ACHN (cell line): Measurements from ENCODE around the gene ARHGAP32.
"Not testable (repeated sequence)": the region's sequence is repeated elsewhere in the genome, so short reads cannot be mapped to it uniquely, and the experiment has no call there.

Experiments
- DNase-seq: peaks from one replicate; pipeline ENCODE4 v3.0.0-alpha.2; 2015
- in situ Hi-C: cut with HindIII; loops from 2 replicates; pipeline ENCODE4 v1.10.0; 2017; ENCODE audit warnings: low sequenced_read_pairs, low pct_ligation_motif_present, low pct_unique_long_range_greater_than_20kb

Gene ARHGAP32

GRCh38 chr11:128929468-128929867 lies 262.7 kb downstream of the ARHGAP32 start:
- in situ Hi-C loops, result no loop called here
- DNase-seq, result no peak

DNA sequence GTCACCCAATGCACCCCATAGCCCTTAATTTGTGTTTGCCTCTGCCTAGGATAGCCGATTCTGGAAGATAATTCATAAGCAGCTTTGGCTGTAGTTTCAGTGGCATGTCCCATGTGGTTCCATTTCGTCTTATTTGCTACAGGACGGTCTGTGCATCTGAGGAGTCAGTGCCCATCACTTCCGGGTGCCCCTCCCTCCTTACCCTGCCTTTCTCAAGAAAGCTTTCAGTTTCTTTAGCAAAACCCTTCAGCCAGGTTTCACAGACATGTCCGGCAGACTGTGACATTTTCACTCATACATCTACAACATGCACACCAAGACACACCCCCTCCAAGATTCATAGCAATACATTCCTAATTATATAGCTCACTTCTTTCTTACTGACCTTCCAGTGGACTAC lies 263.7 kb downstream of the ARHGAP32 start:
- in situ Hi-C loops, result no loop called here
- DNase-seq, result no peak

GRCh38 chr11:128927683-128928336 lies 264.3 kb downstream of the ARHGAP32 start:
- in situ Hi-C loops, result no loop called here
- DNase-seq, result no peak

DNA sequence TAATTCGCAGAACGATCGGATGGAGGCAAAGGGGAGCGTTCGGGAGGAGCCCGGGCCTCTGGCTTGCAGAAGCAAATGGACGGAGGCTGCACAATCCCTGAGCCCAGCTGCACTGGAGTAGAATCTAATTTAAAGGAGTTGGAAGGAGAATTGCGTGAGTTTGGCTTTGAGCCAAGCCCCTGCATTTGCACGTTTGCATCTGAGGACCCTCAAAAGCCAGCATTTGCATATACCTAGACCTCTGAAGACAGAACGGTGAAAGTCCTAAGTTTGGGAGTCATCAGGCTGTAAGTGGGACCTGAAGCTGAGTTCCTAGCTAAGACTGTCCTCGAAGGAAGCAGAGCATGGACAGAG lies 265.0 kb downstream of the ARHGAP32 start:
- in situ Hi-C loops, result no loop called here
- no peak for DNase-seq

DNA sequence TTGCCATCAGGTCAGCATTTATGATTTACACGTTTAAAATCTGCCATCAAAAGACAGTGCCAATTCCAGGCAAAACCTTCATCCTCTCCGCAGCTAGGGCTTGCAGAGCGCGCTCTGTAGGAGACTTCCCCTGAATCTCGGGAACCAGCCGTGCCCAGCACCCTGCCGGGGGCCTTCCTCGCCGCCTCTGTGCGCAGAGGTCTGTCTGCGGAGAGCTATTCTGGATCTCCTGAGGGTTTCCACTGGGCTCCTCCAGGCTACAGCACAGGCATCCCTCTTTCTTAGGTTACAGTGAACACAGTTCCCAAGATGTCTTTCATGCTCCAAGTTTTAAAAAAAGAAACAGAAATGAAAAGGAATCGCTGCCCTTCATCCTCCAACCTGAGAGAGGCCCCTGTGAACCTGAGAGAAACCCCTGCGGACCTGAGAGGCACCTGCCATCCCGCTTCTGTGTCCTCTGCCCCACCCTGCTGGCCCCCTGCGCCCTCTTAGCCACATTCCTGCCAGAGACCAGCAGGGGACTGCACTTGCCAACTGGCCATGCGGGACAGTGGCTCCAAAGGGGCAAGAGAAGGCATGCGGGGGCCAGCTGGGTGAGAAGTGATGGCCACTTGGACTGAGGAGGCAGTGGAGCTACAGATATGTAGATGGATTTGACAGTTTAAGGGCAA lies 265.6 kb downstream of the ARHGAP32 start:
- DNase-seq, result no peak
- in situ Hi-C loops, result no loop called here

GRCh38 chr11:128926000-128926399 lies 266.1 kb downstream of the ARHGAP32 start:
- in situ Hi-C loops, result no loop called here
- DNase-seq, result no peak

GRCh38 chr11:128925250-128925600 lies 266.9 kb downstream of the ARHGAP32 start:
- in situ Hi-C loops, result no loop called here
- no peak for DNase-seq

DNA sequence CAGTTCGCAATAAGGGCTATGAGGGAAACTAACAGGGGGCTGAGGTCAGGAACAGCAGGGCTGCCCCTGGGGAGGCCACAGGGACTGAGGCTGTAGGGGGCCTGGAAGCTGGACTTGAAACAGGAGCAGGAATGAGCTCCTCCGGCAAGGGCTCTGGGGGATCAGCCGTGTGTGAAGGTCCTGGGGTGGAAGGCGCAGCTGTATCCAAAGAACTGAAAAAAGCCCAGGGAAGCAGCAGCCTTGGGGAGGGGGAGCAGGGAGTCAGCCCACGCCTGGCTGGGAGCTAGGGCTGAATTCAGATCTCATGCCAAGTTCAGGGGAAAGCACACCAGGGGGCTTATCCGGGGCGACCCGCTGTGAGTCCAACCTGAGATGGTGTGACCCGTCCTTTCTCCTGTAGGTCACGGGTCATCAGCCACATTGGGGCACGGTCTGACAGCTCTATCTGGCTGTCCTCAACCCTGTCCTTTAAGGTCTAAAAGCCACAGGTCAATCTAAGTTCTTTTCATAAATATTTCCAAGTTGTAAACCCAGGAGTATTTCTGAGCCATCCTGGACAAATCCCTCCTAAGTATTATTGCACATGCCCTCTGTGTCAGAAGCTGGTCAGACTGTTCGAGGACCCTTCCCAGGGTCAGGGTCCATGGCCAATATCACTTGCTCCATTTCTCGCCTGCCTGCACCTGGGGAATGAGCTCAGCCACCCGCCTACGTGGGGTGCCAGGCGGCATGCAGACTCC lies 267.4 kb downstream of the ARHGAP32 start:
- in situ Hi-C loops, result no loop called here
- no peak for DNase-seq

DNA sequence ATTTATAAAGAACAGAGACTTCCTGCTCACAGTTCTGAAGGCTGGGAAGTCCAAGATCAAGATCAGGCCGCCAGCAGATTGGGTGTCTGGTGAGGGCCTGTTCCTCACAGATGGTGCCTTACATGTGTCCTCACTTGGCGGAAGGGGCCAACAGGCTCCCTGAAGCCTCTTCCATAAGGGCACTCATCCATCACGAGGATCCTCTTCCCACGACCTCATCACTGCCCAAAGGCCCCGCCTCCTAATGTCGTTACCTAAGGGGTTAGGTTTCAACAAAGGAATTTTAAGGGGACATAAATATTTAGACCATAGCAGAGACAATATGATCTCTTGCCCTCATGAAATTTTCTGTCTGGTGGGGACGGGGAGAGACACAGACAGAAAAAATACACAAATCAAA lies 268.0 kb downstream of the ARHGAP32 start:
- in situ Hi-C loops, result no loop called here
- no peak for DNase-seq

- in situ Hi-C loops, result no loop called here
- no peak for DNase-seq
These were observed 270.3 kb downstream of the ARHGAP32 start for GRCh38 chr11:128921793-128922192.

GRCh38 chr11:128920666-128921065 lies 271.5 kb downstream of the ARHGAP32 start:
- in situ Hi-C loops, result no loop called here
- no peak for DNase-seq

GRCh38 chr11:128919635-128920034 lies 272.5 kb downstream of the ARHGAP32 start:
- in situ Hi-C loops, DNase-seq: not testable (repeated sequence)

DNA sequence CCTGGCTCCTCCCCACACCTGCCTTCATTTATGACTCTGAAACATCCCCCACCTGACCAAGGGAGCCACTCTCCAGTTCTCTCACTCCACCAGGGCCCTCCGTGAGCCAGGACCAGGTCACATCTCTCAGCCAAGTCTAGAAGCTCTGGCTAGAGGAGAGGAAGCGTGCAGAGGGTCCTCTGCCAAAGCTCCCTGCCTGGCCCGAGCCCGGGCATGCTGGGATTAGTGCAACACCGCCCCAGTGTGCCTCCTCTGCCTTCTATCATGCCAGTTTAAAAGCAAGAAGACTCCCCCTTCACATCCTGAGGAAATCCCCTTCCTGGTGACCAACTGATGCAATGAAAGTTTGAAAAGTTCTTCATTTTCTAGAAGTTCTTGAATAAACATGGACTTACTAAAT lies 272.9 kb downstream of the ARHGAP32 start:
- DNase-seq, result no peak
- in situ Hi-C loops, result no loop called here

DNA sequence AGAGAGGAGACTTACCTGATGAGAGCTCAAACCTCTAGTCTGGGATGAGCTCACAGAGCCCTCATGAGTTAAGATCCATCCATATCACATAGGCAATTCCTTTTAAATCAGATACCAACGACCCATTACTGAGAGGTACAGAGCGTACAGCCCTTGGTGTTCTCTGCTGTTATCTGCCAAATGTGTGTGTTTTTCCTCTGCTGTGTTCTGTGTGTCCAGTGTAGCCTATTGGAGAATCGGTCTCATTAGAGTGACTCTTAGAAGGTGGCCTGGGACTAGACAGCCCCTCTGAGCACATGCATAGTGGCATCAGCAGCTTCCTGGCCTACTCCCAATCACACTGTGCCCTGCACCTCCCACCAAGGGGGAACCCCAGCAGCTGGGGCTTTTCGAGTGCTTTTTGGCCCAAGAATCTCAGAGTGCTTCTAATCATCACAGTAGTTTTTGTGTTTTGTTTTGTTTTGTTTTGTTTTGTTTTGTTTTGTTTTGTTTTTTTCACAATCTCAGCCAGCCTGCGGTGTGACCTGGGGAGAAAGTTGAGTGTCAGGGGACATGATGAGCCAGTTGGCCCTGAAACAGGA lies 274.9 kb downstream of the ARHGAP32 start:
- in situ Hi-C loops, result no loop called here
- no peak for DNase-seq

DNA sequence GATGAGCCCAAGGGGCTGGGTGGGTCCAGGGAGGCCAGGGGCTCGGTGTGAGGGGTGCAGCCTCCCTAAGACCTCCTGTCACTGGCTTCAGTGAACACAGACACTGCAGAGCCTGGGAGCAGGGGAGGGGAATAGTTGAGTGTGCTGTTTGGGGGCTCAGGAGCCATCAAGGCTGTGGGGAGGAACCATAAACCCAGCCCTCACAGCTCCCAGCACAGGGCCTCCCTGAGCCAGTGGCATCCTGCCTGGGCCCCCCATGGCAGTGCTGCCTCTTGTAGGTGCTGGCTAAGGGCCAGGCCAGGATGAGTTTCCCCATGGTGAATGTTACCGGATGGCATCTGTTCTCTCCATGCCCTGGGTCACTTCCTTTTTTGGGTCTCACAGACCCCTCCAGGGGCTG lies 275.4 kb downstream of the ARHGAP32 start:
- in situ Hi-C loops, result no loop called here
- no peak for DNase-seq

- DNase-seq, result no peak
- in situ Hi-C loops, result no loop called here
These were observed 276.0 kb downstream of the ARHGAP32 start for GRCh38 chr11:128916037-128916572.

DNA sequence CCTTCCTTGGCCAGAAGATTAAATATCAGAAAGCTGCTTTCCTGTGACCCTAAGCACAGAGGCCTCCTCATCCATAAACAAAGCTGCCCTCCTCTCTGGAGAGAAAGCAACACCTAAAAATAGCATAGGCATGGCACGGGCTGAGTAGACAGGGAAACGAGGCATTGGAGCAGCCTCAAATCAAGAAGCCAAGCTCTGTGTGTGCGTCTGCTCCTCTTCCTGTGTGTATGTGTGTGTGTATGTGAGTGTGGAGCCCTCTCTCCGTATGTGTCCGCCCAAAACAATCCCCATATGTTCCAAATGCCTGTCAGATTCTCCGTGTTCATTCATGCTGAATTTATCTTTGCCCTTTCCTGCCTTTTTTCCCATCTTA lies 277.0 kb downstream of the ARHGAP32 start:
- no peak for DNase-seq
- in situ Hi-C loops, result no loop called here
